NCI-H2171 (cell line): ENCODE results near the gene NTSR1.
A peak's percentile ranks its signal among the peaks of the same experiment; 100 is the strongest.
"Not testable (repeated sequence)": the region's sequence is repeated elsewhere in the genome, so short reads cannot be mapped to it uniquely, and the experiment has no call there.

Experiments
- DNase-seq: peaks from one replicate; lab custom pipeline; 2025; lab: John Stamatoyannopoulos, UW

NTSR1 gene

GRCh38 chr20:62674370-62674769 is 34.3 kb upstream of the NTSR1 start:
- no peak for DNase-seq

GRCh38 chr20:62675156-62675876 is 33.3 kb upstream of the NTSR1 start:
- no peak for DNase-seq

- DNase-seq = no peak
Observed at GRCh38 chr20:62675877-62676260, 32.8 kb upstream of the NTSR1 start.

GRCh38 chr20:62676976-62677375 is 31.7 kb upstream of the NTSR1 start:
- DNase-seq = no peak

DNA sequence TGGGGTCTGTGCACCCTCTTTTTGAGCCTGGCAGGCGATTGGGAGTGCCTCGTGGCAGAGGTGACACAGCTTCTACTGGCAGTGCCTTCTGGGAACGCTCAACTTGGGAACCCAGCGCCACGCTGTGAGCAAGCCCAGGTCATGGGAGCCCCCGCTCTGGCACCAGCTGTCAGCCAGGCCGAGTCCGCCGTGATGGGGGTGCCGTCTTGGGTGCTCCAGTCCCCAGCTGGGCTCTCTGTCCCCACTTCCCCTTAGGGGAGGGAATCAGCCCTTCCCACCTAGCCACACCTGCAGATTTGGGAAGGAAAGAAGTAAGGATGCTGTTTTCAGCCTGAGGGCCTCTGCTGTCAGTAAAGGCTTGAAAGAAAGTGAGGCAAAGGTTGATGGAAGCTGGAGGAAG is 31.0 kb upstream of the NTSR1 start:
- DNase-seq = no peak

DNA sequence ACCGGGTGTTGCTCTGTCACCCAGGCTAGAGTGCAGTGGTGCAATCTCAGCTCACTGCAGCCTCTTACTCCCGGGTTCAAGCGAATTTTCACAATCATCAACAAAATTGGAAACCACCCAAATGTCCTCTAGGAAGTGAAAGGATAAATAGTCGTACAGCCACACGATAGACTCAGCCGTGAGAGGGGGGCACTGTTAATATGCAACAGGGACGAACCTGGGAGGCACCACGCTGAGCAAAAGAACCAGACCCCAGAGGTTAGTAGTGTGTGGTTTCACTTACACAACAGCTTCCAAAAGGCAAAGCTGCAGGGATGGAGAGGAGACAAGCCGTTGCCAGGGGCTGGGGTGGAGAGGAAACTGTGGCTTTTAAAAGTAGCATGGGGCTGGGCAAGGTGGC is 30.1 kb upstream of the NTSR1 start:
- DNase-seq = no peak

GRCh38 chr20:62679978-62680589 is 28.6 kb upstream of the NTSR1 start:
- no peak for DNase-seq

- DNase-seq = no peak
Observed at GRCh38 chr20:62682912-62683517, 25.6 kb upstream of the NTSR1 start.

- DNase-seq = not testable (repeated sequence)
Observed at GRCh38 chr20:62683660-62684322, 24.8 kb upstream of the NTSR1 start.

GRCh38 chr20:62684981-62685380 is 23.7 kb upstream of the NTSR1 start:
- no peak for DNase-seq

DNA sequence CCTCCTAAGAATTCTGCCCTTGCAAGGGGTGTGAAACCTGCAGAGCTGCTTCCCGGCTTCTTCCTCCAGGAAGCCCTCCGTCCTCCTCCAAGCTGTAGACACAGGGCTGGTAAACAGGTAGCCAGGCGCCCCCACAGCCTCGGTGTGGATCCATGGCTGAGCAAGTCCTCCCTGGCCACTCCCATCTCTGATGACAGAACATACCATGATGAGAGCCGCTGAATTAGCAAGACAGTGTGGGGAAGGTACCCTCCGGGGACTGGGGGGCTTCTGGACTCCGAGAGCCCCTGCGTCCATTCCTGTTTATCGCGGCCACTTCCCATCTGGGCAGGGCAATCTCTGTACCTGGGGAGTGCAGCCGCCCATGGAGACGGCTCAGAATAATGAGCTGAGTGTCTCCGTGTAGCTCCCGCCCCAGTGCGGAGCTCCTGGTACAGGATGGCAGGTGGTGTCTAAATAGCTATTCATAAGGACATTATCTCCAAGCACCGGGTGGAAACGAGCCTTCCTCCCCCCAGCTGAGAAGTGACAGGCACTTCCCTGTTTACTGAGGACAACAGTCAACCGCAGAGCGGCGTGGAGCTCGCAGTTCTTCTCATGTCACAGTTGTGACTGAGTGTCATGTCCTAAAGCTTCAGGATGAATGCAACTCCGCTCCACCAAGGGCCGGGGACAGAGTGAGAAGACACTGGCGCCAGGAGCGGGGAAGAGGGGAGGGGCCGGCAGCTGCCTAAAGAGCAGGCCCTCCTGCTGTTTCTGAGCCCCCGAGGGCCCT is 22.7 kb upstream of the NTSR1 start:
- peak; percentile 75 for DNase-seq

- no peak for DNase-seq
Observed at GRCh38 chr20:62686869-62687830, 21.5 kb upstream of the NTSR1 start.

- DNase-seq = no peak
Observed at GRCh38 chr20:62688083-62688482, 20.6 kb upstream of the NTSR1 start.

- no peak for DNase-seq
Observed at GRCh38 chr20:62688855-62689460, 19.7 kb upstream of the NTSR1 start.

DNA sequence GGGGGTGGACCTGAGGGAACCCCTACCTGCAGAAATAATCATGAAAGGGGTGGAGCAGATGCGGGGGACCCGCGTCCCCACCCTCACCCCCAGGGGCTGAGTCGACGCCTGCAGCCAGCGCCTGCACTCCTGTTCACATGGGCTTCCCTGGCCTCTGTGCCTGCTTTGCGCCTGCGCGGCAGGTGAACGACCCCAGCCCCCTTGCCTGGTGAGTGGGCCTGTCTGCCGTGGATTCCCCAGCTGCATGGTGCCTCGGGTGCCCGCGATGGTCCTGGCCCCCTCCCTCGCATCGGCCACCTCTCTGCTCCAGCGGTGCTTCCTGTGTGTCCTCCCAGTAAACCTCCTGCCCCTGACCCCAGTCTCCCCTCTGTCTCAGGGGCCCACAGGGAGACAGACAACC is 18.8 kb upstream of the NTSR1 start:
- DNase-seq = no peak

- DNase-seq = no peak
Observed at GRCh38 chr20:62690261-62690820, 18.3 kb upstream of the NTSR1 start.

DNA sequence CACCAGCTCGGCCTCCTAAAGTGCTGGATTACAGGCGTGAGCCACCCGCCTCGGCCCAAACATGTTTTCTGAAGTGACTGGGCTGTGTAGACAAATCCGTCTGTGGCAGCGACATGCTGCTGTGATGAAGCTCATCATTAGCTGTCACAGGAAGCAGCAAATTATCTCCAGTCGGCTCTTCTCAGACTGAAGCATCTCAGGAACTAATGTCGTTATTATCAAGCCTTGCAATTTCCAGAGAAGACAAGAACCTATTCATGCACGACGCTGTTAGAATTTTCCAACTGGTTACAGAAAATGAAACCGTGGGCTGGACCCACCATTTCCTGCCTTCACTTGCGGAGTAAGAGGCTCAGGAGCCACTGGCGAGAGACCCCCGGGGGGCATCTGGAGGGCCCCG is 17.1 kb upstream of the NTSR1 start:
- no peak for DNase-seq

DNA sequence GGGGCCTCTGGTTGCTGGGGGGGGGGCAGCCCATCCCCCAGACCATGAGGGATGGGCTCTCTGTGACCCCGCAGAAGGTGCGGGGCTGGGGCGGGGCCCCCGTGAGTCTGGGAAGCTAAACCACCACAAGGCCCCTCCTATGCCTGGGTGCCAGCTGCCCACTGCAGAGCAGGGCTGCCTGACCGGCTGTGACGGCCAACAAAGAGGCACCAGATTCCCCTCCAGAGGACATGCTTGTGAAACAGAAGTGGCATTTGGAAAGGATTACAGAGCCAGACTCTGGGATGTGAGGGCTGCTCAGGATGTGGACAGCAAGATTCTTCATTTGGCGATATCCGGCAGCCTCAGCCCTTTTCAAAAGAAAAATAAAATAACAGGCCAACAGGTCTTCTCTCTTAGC is 16.5 kb upstream of the NTSR1 start:
- DNase-seq = no peak

DNA sequence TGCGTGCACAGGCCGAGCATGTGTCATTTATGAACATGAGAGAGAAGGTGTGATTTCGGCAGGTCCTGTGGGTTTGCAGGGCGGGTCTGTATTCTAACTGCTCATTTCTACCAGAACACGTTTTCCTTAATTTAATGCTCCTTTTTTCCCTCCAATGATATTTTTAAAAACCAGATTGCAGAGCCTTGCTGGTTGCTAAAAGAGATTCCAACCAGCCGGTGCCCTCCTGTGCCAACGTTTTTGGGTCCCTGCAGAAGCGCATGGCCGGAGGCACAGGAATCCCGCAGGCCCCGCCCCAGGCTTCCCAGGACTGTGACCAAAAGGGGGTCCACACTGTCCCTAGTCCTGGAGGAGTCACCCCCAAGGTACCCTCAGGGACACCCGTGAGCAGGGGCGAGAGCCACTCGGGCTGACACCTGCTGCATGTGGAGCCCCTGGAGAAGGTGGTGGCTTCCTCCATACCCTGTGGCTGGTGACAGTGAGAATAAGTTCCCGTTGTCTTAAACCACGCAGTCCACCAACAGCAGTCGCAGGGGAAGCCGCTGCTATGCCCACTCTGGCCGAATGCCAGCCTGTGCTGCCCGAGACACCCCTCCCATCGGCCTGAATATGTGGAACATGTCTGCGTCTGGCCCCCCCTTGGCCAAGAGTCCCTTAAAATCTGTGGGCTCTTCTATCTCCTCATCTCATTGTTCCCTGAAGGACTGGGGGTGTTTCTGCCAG is 15.7 kb upstream of the NTSR1 start:
- DNase-seq = no peak

GRCh38 chr20:62693524-62693922 is 15.1 kb upstream of the NTSR1 start:
- DNase-seq = no peak
